ENCODE results near the gene GMPPB. TPM values are rescaled to one million over a fixed set of nuclear protein-coding genes. Genes with fewer than 3 reads are reported as not detected.
A peak's percentile ranks its signal among the peaks of the same experiment; 100 is the strongest.

GMPPB gene
- total and polyA plus RNA-seq, 9 of the 15 experiments (the other 6 are each of a cell fraction or from before 2014, with no cell fraction given), result 0.53 to 17.4 (median 8.1) TPM

GRCh38 chr3:49723628-49724551, at the start of gene GMPPB (continued):
- TF ChIP-seq THRB (CRISPR knock-in tag; conservative IDR thresholded peaks at IDR 0.05), result no peak
- TF ChIP-seq NR2F6 (CRISPR knock-in tag; IDR thresholded peaks at IDR 0.05), result no peak
- TF ChIP-seq TARDBP (IDR thresholded peaks at IDR 0.05), result no peak
- no peak for TF ChIP-seq ATF4 (CRISPR knock-in tag; IDR thresholded peaks at IDR 0.05)
- TF ChIP-seq MLX (CRISPR knock-in tag; conservative IDR thresholded peaks at IDR 0.05), result no peak
- TF ChIP-seq ZBTB8A (IDR thresholded peaks at IDR 0.05; ENCODE audit: partially characterized antibody), result no peak
- TF ChIP-seq HOXB6 (CRISPR knock-in tag; IDR thresholded peaks at IDR 0.05; ENCODE audit: borderline replicate concordance), result no peak
- no peak for TF ChIP-seq PREB (CRISPR knock-in tag; IDR thresholded peaks at IDR 0.05)
- no peak for TF ChIP-seq NR2C1 (IDR thresholded peaks at IDR 0.05)
- TF ChIP-seq NR2C1 (tag; IDR thresholded peaks at IDR 0.05), result no peak
- TF ChIP-seq ARID4B (CRISPR knock-in tag; IDR thresholded peaks at IDR 0.05), result no peak; the same call in 1 of the 2 replicates
- peak; percentile 97 for TF ChIP-seq C11orf30 (IDR thresholded peaks at IDR 0.05; ENCODE audit: low read depth)
- no peak for TF ChIP-seq PPARD (CRISPR knock-in tag; IDR thresholded peaks at IDR 0.05)
- no peak for TF ChIP-seq ZFPM2 (CRISPR knock-in tag; IDR thresholded peaks at IDR 0.05)
- peak; percentile 63 for TF ChIP-seq E2F8 (IDR thresholded peaks at IDR 0.05; ENCODE audit: low read depth, partially characterized antibody)

All from K562 (cell line).